Gastroesophageal sphincter (tissue), 4 donors: ENCODE data around the gene REX1BD. TPM values are rescaled to one million over a fixed set of nuclear protein-coding genes. Genes with fewer than 3 reads are reported as not detected.
A peak's percentile ranks its signal among the peaks of the same experiment; 100 is the strongest.

Experiments
- ATAC-seq: fragments of 150-250 bp; one replicate; pipeline ENCODE4 v1.9.1; 2016; ENCODE audit warnings: mild to moderate bottlenecking, moderate library complexity
- H3K27ac ChIP-seq, 4 donors: fragments of 200-600 bp; sonication (generic) in 3 of 4; 1 replicate in 3 of 4; 2 replicates in 1 of 4; pipeline ENCODE4 v1.5.1; 2016 to 2019
- H3K27me3 ChIP-seq: fragments of 200-600 bp; sonication (generic); one replicate; pipeline ENCODE4 v1.5.1; 2019
- H3K36me3 ChIP-seq, 2 donors: fragments of 200-600 bp; sonication (generic); one replicate each; pipeline ENCODE4 v1.5.1; 2019; ENCODE audit warnings: control low read depth in 1 of 2
- H3K4me1 ChIP-seq, 3 donors: fragments of 200-600 bp; sonication (generic); 1 replicate in 2 of 3; 2 replicates in 1 of 3; pipeline ENCODE4 v1.5.1; 2016 to 2019; ENCODE audit warnings: control low read depth in 2 of 3
- H3K4me3 ChIP-seq, 2 donors: fragments of 200-600 bp; sonication (generic); one replicate each; pipeline ENCODE4 v1.5.1; 2019; ENCODE audit warnings: mild to moderate bottlenecking in 1 of 2, moderate library complexity in 1 of 2
- H3K9me3 ChIP-seq, 3 donors: fragments of 200-600 bp; sonication (generic); one replicate each; pipeline ENCODE4 v1.5.1; 2017 to 2019; ENCODE audit warnings: control low read depth in 2 of 3
- CTCF ChIP-seq, 4 experiments: fragments of 200-600 bp in 2 of 4; fragments of 450-650 bp in 2 of 4; sonication (generic) in 1 of 4; IDR thresholded peaks; one replicate each; pipeline ENCODE4 v1.5.1; 2017 to 2019; ENCODE audit warnings: antibody characterized with exemption in 4 of 4, mild to moderate bottlenecking in 2 of 4, moderate library complexity in 2 of 4
- EP300 ChIP-seq: sonication (generic); formaldehyde crosslinking; IDR thresholded peaks from one replicate; pipeline ENCODE4 v1.6.1; 2017; ENCODE audit warnings: antibody characterized with exemption, mild to moderate bottlenecking
- POLR2A ChIP-seq, 2 donors: fragments of 450-650 bp; IDR thresholded peaks; one replicate each; pipeline ENCODE4 v1.6.1; 2017; ENCODE audit warnings: antibody characterized with exemption in 2 of 2, mild to moderate bottlenecking in 2 of 2, moderate library complexity in 1 of 2
- POLR2AphosphoS5 ChIP-seq: sonication (generic); formaldehyde crosslinking; IDR thresholded peaks from one replicate; pipeline ENCODE4 v1.6.1; 2017; ENCODE audit warnings: antibody characterized with exemption
- WGBS, 2 donors: methylation state at CpG; one replicate each; pipeline ENCODE4 v1.1.5; 2018; ENCODE audit warnings: low coverage in 1 of 2; 5-methylcytosine and 5-hydroxymethylcytosine counted together
- total RNA-seq, 4 donors: library from RNA; depleted of rRNA; stranded (reverse); fragments of >200 nt; gene quantifications; one replicate each; pipeline ENCODE4 v1.1.0, GENCODE V29; 2016

The REX1BD gene
- total RNA-seq, 4 donors from 2014 or later: 64.8 to 72.6 (median 68.6) TPM

- Histone ChIP-seq H3K4me1 (peaks cover 0 to 43% (median 24%) of the 10 kb centered on the region in 3 donors), H3K4me3 (peak overlapping the region in 1 of 2 donors; percentile 25), H3K27ac (peak overlapping the region in 1 of 4 donors; percentile 30), H3K9me3 (no peaks in the 10 kb centered on the region), H3K36me3 (no peaks in the 10 kb centered on the region), H3K27me3 (peaks cover 90% of the 10 kb centered on the region)
- TF ChIP-seq POLR2A (IDR thresholded peaks at IDR 0.05): no peak
- TF ChIP-seq EP300: no peak
- no peak for TF ChIP-seq CTCF (IDR thresholded peaks at IDR 0.05)
- no peak for TF ChIP-seq POLR2AphosphoS5
- ATAC-seq: no peak
- WGBS, 2 donors: no CpG with 5 or more reads among the region's 26 CpGs
Measured at GRCh38 chr19:18603958-18604819, 15.6 kb downstream of the REX1BD start.

- peaks cover 90% of the 10 kb centered on the region for H3K27me3 ChIP-seq
- 40% methylated on average over 9 of the region's 10 CpGs; no CpG with 5 or more reads in 1 of the 2 donors for WGBS, 2 donors
- no peak for ATAC-seq
- H3K4me1 ChIP-seq: peaks cover 0 to 43% (median 24%) of the 10 kb centered on the region in 3 donors
- no peak for TF ChIP-seq CTCF (IDR thresholded peaks at IDR 0.05)
- no peak for TF ChIP-seq POLR2A (IDR thresholded peaks at IDR 0.05)
- TF ChIP-seq POLR2AphosphoS5: no peak
- TF ChIP-seq EP300: no peak
- no peaks in the 10 kb centered on the region for H3K36me3 ChIP-seq
- no peak overlapping the region for H3K27ac ChIP-seq
- H3K9me3 ChIP-seq: no peaks in the 10 kb centered on the region
- peak overlapping the region in 1 of 2 donors; percentile 50 for H3K4me3 ChIP-seq
Measured at GRCh38 chr19:18604820-18605159, 16.2 kb downstream of the REX1BD start.

GRCh38 chr19:18605196-18605545 is 16.6 kb downstream of the REX1BD start:
- peaks cover 90% of the 10 kb centered on the region for H3K27me3 ChIP-seq
- peak overlapping the region in 1 of 2 donors; percentile 50 for H3K4me3 ChIP-seq

GRCh38 chr19:18605546-18606280 is 17.1 kb downstream of the REX1BD start:
- WGBS, 2 donors: no CpG with 5 or more reads among the region's 65 CpGs
- H3K4me3 ChIP-seq: peak overlapping the region; percentile 22 to 50
- no peak for ATAC-seq
- TF ChIP-seq EP300 (no peak), POLR2A (IDR thresholded peaks at IDR 0.05) (no peak), POLR2AphosphoS5 (no peak), CTCF (IDR thresholded peaks at IDR 0.05) (no peak)
- H3K27ac ChIP-seq: no peak overlapping the region
- H3K9me3 ChIP-seq: no peaks in the 10 kb centered on the region
- peaks cover 90% of the 10 kb centered on the region for H3K27me3 ChIP-seq
- peaks cover 0 to 47% (median 24%) of the 10 kb centered on the region in 3 donors for H3K4me1 ChIP-seq
- H3K36me3 ChIP-seq: no peaks in the 10 kb centered on the region

More at GRCh38 chr19:18605196-18605545, 16.6 kb downstream of the REX1BD start:
- H3K27ac ChIP-seq: no peak overlapping the region
- no peaks in the 10 kb centered on the region for H3K36me3 ChIP-seq
- H3K4me1 ChIP-seq: peaks cover 0 to 43% (median 24%) of the 10 kb centered on the region in 3 donors
- H3K9me3 ChIP-seq: no peaks in the 10 kb centered on the region
- ATAC-seq: no peak
- TF ChIP-seq CTCF (IDR thresholded peaks at IDR 0.05) (no peak), POLR2A (IDR thresholded peaks at IDR 0.05) (no peak), EP300 (no peak), POLR2AphosphoS5 (no peak)
- 32 to 40% methylated on average over 1 to 5 of the region's 17 CpGs for WGBS, 2 donors
